HuH-7.5 (cell line): ENCODE data around the gene FAM107B.
"Not testable (repeated sequence)": the region's sequence is repeated elsewhere in the genome, so short reads cannot be mapped to it uniquely, and the experiment has no call there.

ENCODE experiments used
- DNase-seq: peaks from one replicate; pipeline ENCODE4 v3.0.0; 2011; ENCODE audit warnings: low spot score

The FAM107B gene

GRCh38 chr10:14736043-14736442 lies 38.7 kb downstream of the FAM107B start:
- DNase-seq, result no peak

- DNase-seq, result no peak
Measured at GRCh38 chr10:14731875-14732512, 42.7 kb downstream of the FAM107B start.

- no peak for DNase-seq
Measured at GRCh38 chr10:14728346-14728745, 46.4 kb downstream of the FAM107B start.

GRCh38 chr10:14727924-14728323 lies 46.8 kb downstream of the FAM107B start:
- DNase-seq, result no peak

- no peak for DNase-seq
Measured at GRCh38 chr10:14727465-14727864, 47.2 kb downstream of the FAM107B start.

GRCh38 chr10:14724931-14725330 lies 49.8 kb downstream of the FAM107B start:
- DNase-seq, result no peak

GRCh38 chr10:14723052-14723689 lies 51.5 kb downstream of the FAM107B start:
- no peak for DNase-seq

GRCh38 chr10:14717552-14717951 lies 57.1 kb downstream of the FAM107B start:
- no peak for DNase-seq

GRCh38 chr10:14712991-14713424 lies 61.7 kb downstream of the FAM107B start:
- no peak for DNase-seq

GRCh38 chr10:14709344-14709743 lies 65.4 kb downstream of the FAM107B start:
- DNase-seq, result not testable (repeated sequence)

- DNase-seq, result no peak
Measured at GRCh38 chr10:14707481-14707880, 67.2 kb downstream of the FAM107B start.

GRCh38 chr10:14705548-14706230 lies 69.0 kb downstream of the FAM107B start:
- DNase-seq, result no peak

GRCh38 chr10:14703631-14704001 lies 71.1 kb downstream of the FAM107B start:
- DNase-seq, result no peak

GRCh38 chr10:14701466-14701865 lies 73.2 kb downstream of the FAM107B start:
- no peak for DNase-seq

- DNase-seq, result no peak
Measured at GRCh38 chr10:14700546-14700945, 74.2 kb downstream of the FAM107B start.

- DNase-seq, result no peak
Measured at GRCh38 chr10:14699482-14699881, 75.2 kb downstream of the FAM107B start.

- no peak for DNase-seq
Measured at GRCh38 chr10:14698829-14699170, 75.9 kb downstream of the FAM107B start.

GRCh38 chr10:14698111-14698828 lies 76.4 kb downstream of the FAM107B start:
- no peak for DNase-seq

- DNase-seq, result no peak
Measured at GRCh38 chr10:14697281-14697680, 77.4 kb downstream of the FAM107B start.

- no peak for DNase-seq
Measured at GRCh38 chr10:14696821-14697220, 77.9 kb downstream of the FAM107B start.

GRCh38 chr10:14695847-14696480 lies 78.7 kb downstream of the FAM107B start:
- no peak for DNase-seq

- DNase-seq, result no peak
Measured at GRCh38 chr10:14693891-14694290, 80.8 kb downstream of the FAM107B start.
